Liver (tissue), 9 donors: ENCODE measurements around the gene GSKIP. TPM values are rescaled to one million over a fixed set of nuclear protein-coding genes. Genes with fewer than 3 reads are reported as not detected.

Source experiments
- DNase-seq: peaks from one replicate; pipeline ENCODE4 v3.0.0-alpha.2; 2017; ENCODE audit warnings: low spot score
- H3K27ac ChIP-seq, 2 donors: one replicate each; pipeline ENCODE4 v1.7.0; 2013; ENCODE audit warnings: inconsistent platforms in 2 of 2, low read length in 2 of 2, control low read depth in 1 of 2, low read depth in 1 of 2, mild to moderate bottlenecking in 1 of 2
- H3K27me3 ChIP-seq, 4 donors: one replicate each; pipeline versions ENCODE4 v1.6.1 to v1.7.0; 2013; ENCODE audit warnings: low read length in 3 of 4, inconsistent platforms in 1 of 4, mild to moderate bottlenecking in 1 of 4, moderate library complexity in 1 of 4; ENCODE audit not compliant: control insufficient read depth in 4 of 4, insufficient read depth in 4 of 4
- H3K36me3 ChIP-seq, 4 donors: one replicate each; pipeline versions ENCODE4 v1.6.1 to v1.7.0; 2013; ENCODE audit warnings: low read length in 3 of 4, mild to moderate bottlenecking in 3 of 4, low read depth in 1 of 4, moderate library complexity in 1 of 4; ENCODE audit not compliant: control insufficient read depth in 4 of 4, insufficient read depth in 3 of 4
- H3K4me1 ChIP-seq, 4 donors: one replicate each; pipeline versions ENCODE4 v1.6.1 to v1.7.0; 2013; ENCODE audit warnings: low read length in 3 of 4, mild to moderate bottlenecking in 3 of 4, moderate library complexity in 1 of 4; ENCODE audit not compliant: control insufficient read depth in 4 of 4, insufficient read depth in 4 of 4
- H3K4me3 ChIP-seq, 3 donors: one replicate each; pipeline versions ENCODE4 v1.6.1 to v1.7.0; 2013; ENCODE audit warnings: low read length in 3 of 3, control low read depth in 1 of 3, low read depth in 1 of 3, mild to moderate bottlenecking in 1 of 3
- H3K9ac ChIP-seq, 2 donors: one replicate each; pipeline ENCODE4 v1.7.0; 2013; ENCODE audit warnings: low read length in 2 of 2, mild to moderate bottlenecking in 2 of 2, moderate library complexity in 2 of 2, control low read depth in 1 of 2, low read depth in 1 of 2
- H3K9me3 ChIP-seq, 4 donors: one replicate each; pipeline versions ENCODE4 v1.6.1 to v1.7.0; 2013; ENCODE audit warnings: low read length in 3 of 4; ENCODE audit not compliant: control insufficient read depth in 4 of 4
- EGR1 ChIP-seq, 2 donors: IDR thresholded peaks; 2 replicates each; pipeline ENCODE4 v1.6.1; 2016 to 2018; ENCODE audit warnings: antibody characterized with exemption in 2 of 2, low read depth in 2 of 2
- FOXA1 ChIP-seq: IDR thresholded peaks from 2 replicates; pipeline ENCODE4 v1.6.1; 2016; ENCODE audit warnings: antibody characterized with exemption
- FOXA2 ChIP-seq: IDR thresholded peaks from 2 replicates; pipeline ENCODE4 v1.6.1; 2016; ENCODE audit warnings: antibody characterized with exemption
- GABPA ChIP-seq, 2 donors: IDR thresholded peaks in 1 of 2; conservative IDR thresholded peaks in 1 of 2; 2 replicates each; pipeline ENCODE4 v1.6.1; 2016; ENCODE audit warnings: antibody characterized with exemption in 2 of 2, mild to moderate bottlenecking in 1 of 2, moderate library complexity in 1 of 2
- HNF4A ChIP-seq, 2 donors: conservative IDR thresholded peaks; 2 replicates each; pipeline ENCODE4 v1.6.1; 2016; ENCODE audit warnings: antibody characterized with exemption in 2 of 2, mild to moderate bottlenecking in 2 of 2
- HNF4G ChIP-seq: IDR thresholded peaks from 2 replicates; pipeline ENCODE4 v1.6.1; 2016; ENCODE audit warnings: antibody characterized with exemption
- JUND ChIP-seq, 2 donors: IDR thresholded peaks; 2 replicates each; pipeline ENCODE4 v1.6.1; 2016; ENCODE audit warnings: antibody characterized with exemption in 2 of 2
- NR2F2 ChIP-seq: IDR thresholded peaks from 2 replicates; pipeline ENCODE4 v1.6.1; 2016; ENCODE audit warnings: antibody characterized with exemption
- RAD21 ChIP-seq, 2 donors: IDR thresholded peaks; 2 replicates each; pipeline ENCODE4 v1.6.1; 2016; ENCODE audit warnings: antibody characterized with exemption in 2 of 2, mild to moderate bottlenecking in 2 of 2
- RXRA ChIP-seq, 2 donors: IDR thresholded peaks; 2 replicates each; pipeline ENCODE4 v1.6.1; 2017 to 2018; ENCODE audit warnings: antibody characterized with exemption in 2 of 2, mild to moderate bottlenecking in 1 of 2
- SP1 ChIP-seq: IDR thresholded peaks from 2 replicates; pipeline ENCODE4 v1.6.1; 2018; ENCODE audit warnings: antibody characterized with exemption, mild to moderate bottlenecking
- TAF1 ChIP-seq: conservative IDR thresholded peaks from 2 replicates; pipeline ENCODE4 v1.6.1; 2016; ENCODE audit warnings: antibody characterized with exemption, mild to moderate bottlenecking
- YY1 ChIP-seq: IDR thresholded peaks from 2 replicates; pipeline ENCODE4 v1.6.1; 2016; ENCODE audit warnings: antibody characterized with exemption, mild to moderate bottlenecking
- WGBS: extraction: QIAGEN DNeasy Blood & Tissue Kit; methylation state at CpG from one replicate; pipeline ENCODE4 v1.1.7; 2013; 5-methylcytosine and 5-hydroxymethylcytosine counted together
- polyA plus RNA-seq, 2 donors: library from polyadenylated mRNA; stranded (reverse) in 1 of 2; unstranded in 1 of 2; fragments of 200-250 nt in 1 of 2; fragments of >200 nt in 1 of 2; fragmentation: Nextera tagmentation in 1 of 2; extraction: Ambion mirVana in 1 of 2; gene quantifications; one replicate each; pipeline versions ENCODE4 v1.2.1 to v1.2.3, GENCODE V29; 2013 to 2015
- total RNA-seq, 2 donors: library from RNA; depleted of rRNA; stranded (reverse); fragments of >200 nt; gene quantifications; one replicate each; pipeline ENCODE4 v1.2.3, GENCODE V29; 2014
- TF ChIP-seq, protein P1 (sequence below): IDR thresholded peaks from 2 replicates; pipeline ENCODE4 v1.6.1; 2016; ENCODE audit warnings: antibody characterized with exemption
- TF ChIP-seq, protein P2 (sequence below): fragments of 150-350 bp; IDR thresholded peaks from 2 replicates; pipeline ENCODE4 v1.5.1; 2017; ENCODE audit warnings: improper control_type of control experiment, low read depth, low read length; ENCODE audit not compliant: missing input control
- TF ChIP-seq, protein P3 (sequence below): IDR thresholded peaks from 2 replicates; pipeline ENCODE4 v1.6.1; 2016; ENCODE audit warnings: antibody characterized with exemption
- TF ChIP-seq, protein P4 (sequence below): IDR thresholded peaks from 2 replicates; pipeline ENCODE4 v1.6.1; 2016; ENCODE audit warnings: antibody characterized with exemption, mild to moderate bottlenecking
- TF ChIP-seq, protein P5 (sequence below): IDR thresholded peaks from 2 replicates; pipeline ENCODE4 v1.6.1; 2016; ENCODE audit warnings: antibody characterized with exemption
- donor health status: healthy.
- donor health status: healthy.
- donor health status: healthy.
- donor health status: healthy.
- donor health status: healthy.

GSKIP gene
- total and polyA plus RNA-seq, 4 donors, result 10.9 to 23.7 (median 14.4) TPM

DNA sequence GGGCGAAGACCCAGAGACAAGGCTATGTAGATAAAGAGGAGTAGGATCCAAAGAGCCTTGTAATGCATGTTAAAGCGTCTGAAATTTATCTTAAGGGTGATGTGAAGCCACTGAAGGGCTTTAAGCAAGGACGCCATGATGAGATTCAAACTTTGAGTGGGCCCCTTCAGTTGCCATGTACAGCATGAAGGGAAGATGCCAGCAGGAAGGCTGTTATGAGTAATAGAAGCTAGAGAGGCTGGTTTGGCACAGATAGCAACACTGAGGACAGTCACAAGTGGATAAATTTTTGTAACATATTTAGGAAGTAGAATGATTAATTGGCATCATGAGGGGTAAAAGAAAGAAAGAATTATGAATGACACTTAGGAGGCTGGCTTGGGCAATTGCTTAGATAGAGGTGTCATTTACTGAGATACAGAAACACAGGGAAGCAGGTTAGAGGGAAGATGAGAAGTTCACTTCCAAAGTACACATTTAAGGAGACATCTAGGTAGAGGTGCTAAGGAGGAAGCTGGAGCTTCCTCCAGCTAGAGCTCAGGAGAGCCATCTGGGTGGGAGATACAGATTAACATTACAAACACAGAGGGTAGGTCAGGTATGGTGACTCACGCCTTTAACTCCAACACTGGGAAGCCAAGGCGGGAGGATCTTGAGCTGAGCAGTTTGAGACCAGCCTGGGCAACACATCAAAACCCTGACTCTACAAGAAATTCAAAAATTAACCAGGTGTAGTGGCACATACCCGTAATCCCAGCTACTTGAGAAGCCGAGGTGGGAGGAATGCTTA lies 13.8 kb upstream of the GSKIP start:
- Histone ChIP-seq H3K36me3 (no peaks in the 10 kb centered on the region), H3K9me3 (no peaks in the 10 kb centered on the region), H3K27me3 (no peaks in the 10 kb centered on the region), H3K4me3 (no peak overlapping the region), H3K9ac (no peak overlapping the region), H3K4me1 (no peaks in the 10 kb centered on the region), H3K27ac (no peak overlapping the region)
- TF ChIP-seq, protein P1, sequence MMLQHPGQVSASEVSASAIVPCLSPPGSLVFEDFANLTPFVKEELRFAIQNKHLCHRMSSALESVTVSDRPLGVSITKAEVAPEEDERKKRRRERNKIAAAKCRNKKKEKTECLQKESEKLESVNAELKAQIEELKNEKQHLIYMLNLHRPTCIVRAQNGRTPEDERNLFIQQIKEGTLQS, result no peak
- TF ChIP-seq, protein P2, sequence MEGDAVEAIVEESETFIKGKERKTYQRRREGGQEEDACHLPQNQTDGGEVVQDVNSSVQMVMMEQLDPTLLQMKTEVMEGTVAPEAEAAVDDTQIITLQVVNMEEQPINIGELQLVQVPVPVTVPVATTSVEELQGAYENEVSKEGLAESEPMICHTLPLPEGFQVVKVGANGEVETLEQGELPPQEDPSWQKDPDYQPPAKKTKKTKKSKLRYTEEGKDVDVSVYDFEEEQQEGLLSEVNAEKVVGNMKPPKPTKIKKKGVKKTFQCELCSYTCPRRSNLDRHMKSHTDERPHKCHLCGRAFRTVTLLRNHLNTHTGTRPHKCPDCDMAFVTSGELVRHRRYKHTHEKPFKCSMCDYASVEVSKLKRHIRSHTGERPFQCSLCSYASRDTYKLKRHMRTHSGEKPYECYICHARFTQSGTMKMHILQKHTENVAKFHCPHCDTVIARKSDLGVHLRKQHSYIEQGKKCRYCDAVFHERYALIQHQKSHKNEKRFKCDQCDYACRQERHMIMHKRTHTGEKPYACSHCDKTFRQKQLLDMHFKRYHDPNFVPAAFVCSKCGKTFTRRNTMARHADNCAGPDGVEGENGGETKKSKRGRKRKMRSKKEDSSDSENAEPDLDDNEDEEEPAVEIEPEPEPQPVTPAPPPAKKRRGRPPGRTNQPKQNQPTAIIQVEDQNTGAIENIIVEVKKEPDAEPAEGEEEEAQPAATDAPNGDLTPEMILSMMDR, result no peak
- TF ChIP-seq YY1 (no peak), JUND (IDR thresholded peaks at IDR 0.05) (no peak)
- no peak for DNase-seq
- 97% methylated on average over 7 of the region's 7 CpGs for WGBS

DNA sequence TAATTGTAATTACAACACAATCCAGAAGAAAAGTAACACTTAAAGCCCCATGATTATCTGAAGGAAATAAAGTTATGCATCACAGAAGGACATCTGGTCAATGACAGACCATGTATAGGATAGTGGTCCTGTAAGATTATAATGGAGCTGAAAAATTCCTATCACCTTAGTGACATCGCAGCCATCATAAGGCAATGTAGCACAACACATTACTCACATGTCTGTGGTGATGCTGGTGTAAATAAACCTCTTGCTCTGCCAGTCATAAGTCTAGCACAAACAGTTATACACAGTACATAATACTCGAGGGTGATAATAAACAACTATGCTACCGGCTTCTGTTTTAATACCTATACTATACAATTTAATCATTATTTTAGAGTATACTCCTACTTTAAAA lies 11.3 kb upstream of the GSKIP start:
- H3K4me3 ChIP-seq, result no peak overlapping the region
- 91% methylated on average over 3 of the region's 3 CpGs for WGBS
- no peaks in the 10 kb centered on the region for H3K9me3 ChIP-seq
- TF ChIP-seq RAD21 (IDR thresholded peaks at IDR 0.05), result no peak
- TF ChIP-seq GABPA (IDR thresholded peaks at IDR 0.05 in 1 of 2, conservative IDR thresholded peaks at IDR 0.05 in 1 of 2), result no peak
- H3K4me1 ChIP-seq, result no peaks in the 10 kb centered on the region
- H3K36me3 ChIP-seq, result no peaks in the 10 kb centered on the region
- DNase-seq, result no peak
- no peaks in the 10 kb centered on the region for H3K27me3 ChIP-seq
- H3K27ac ChIP-seq, result no peak overlapping the region
- no peak overlapping the region for H3K9ac ChIP-seq

DNA sequence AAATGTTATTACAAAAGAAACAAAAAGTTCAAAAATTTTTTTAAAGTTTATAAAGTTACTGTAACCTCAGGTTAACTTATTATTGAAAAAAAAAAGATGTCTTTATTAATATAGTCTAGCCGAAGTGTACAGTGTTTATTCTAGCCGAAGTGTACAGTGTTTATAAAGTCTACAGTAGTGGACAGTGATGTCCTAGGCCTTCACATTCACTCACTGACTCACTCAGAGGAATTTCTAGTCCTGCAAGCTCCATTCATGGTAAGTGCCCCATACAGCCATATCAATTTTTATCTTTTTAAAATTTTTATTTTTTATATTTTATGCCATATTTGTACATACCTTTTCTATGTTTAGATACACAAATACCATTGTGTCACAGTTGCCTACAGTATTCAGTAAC lies 10.6 kb upstream of the GSKIP start:
- H3K4me3 ChIP-seq, result no peak overlapping the region
- no peaks in the 10 kb centered on the region for H3K36me3 ChIP-seq
- no peaks in the 10 kb centered on the region for H3K9me3 ChIP-seq
- DNase-seq, result no peak
- H3K27ac ChIP-seq, result no peak overlapping the region
- WGBS, result 79% methylated on average over 2 of the region's 2 CpGs
- H3K9ac ChIP-seq, result no peak overlapping the region
- H3K27me3 ChIP-seq, result no peaks in the 10 kb centered on the region
- H3K4me1 ChIP-seq, result no peaks in the 10 kb centered on the region
- TF ChIP-seq FOXA1 (no peak), YY1 (no peak), HNF4G (no peak), HNF4A (conservative IDR thresholded peaks at IDR 0.05) (no peak), TAF1 (no peak), GABPA (IDR thresholded peaks at IDR 0.05 in 1 of 2, conservative IDR thresholded peaks at IDR 0.05 in 1 of 2) (no peak), FOXA2 (no peak), EGR1 (IDR thresholded peaks at IDR 0.05; ENCODE audit: low read depth in 2 of 2) (no peak), SP1 (no peak), RXRA (IDR thresholded peaks at IDR 0.05) (no peak), JUND (IDR thresholded peaks at IDR 0.05) (no peak), NR2F2 (no peak), RAD21 (IDR thresholded peaks at IDR 0.05) (no peak)
- TF ChIP-seq, protein P3, sequence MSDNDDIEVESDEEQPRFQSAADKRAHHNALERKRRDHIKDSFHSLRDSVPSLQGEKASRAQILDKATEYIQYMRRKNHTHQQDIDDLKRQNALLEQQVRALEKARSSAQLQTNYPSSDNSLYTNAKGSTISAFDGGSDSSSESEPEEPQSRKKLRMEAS, result no peak
- TF ChIP-seq, protein P4, sequence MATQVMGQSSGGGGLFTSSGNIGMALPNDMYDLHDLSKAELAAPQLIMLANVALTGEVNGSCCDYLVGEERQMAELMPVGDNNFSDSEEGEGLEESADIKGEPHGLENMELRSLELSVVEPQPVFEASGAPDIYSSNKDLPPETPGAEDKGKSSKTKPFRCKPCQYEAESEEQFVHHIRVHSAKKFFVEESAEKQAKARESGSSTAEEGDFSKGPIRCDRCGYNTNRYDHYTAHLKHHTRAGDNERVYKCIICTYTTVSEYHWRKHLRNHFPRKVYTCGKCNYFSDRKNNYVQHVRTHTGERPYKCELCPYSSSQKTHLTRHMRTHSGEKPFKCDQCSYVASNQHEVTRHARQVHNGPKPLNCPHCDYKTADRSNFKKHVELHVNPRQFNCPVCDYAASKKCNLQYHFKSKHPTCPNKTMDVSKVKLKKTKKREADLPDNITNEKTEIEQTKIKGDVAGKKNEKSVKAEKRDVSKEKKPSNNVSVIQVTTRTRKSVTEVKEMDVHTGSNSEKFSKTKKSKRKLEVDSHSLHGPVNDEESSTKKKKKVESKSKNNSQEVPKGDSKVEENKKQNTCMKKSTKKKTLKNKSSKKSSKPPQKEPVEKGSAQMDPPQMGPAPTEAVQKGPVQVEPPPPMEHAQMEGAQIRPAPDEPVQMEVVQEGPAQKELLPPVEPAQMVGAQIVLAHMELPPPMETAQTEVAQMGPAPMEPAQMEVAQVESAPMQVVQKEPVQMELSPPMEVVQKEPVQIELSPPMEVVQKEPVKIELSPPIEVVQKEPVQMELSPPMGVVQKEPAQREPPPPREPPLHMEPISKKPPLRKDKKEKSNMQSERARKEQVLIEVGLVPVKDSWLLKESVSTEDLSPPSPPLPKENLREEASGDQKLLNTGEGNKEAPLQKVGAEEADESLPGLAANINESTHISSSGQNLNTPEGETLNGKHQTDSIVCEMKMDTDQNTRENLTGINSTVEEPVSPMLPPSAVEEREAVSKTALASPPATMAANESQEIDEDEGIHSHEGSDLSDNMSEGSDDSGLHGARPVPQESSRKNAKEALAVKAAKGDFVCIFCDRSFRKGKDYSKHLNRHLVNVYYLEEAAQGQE, result no peak
- TF ChIP-seq, protein P5, sequence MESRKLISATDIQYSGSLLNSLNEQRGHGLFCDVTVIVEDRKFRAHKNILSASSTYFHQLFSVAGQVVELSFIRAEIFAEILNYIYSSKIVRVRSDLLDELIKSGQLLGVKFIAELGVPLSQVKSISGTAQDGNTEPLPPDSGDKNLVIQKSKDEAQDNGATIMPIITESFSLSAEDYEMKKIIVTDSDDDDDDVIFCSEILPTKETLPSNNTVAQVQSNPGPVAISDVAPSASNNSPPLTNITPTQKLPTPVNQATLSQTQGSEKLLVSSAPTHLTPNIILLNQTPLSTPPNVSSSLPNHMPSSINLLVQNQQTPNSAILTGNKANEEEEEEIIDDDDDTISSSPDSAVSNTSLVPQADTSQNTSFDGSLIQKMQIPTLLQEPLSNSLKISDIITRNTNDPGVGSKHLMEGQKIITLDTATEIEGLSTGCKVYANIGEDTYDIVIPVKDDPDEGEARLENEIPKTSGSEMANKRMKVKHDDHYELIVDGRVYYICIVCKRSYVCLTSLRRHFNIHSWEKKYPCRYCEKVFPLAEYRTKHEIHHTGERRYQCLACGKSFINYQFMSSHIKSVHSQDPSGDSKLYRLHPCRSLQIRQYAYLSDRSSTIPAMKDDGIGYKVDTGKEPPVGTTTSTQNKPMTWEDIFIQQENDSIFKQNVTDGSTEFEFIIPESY, result no peak
- TF ChIP-seq, protein P1, result no peak
